Osteocyte (in vitro differentiated cells): ENCODE measurements around the gene MMRN2. TPM values are rescaled to one million over a fixed set of nuclear protein-coding genes. Genes with fewer than 3 reads are reported as not detected.

ENCODE experiments used
- DNase-seq: peaks from one replicate; pipeline ENCODE4 v3.0.0; 2021; ENCODE audit warnings: mixed read lengths; ENCODE audit not compliant: unreplicated experiment; ENCODE audit errors: extremely low spot score
- H3K27ac Mint-ChIP-seq: one replicate; pipeline ENCODE4 v1.8.0; 2021; ENCODE audit warnings: mild to moderate bottlenecking, mixed read lengths; ENCODE audit not compliant: unreplicated experiment
- H3K27me3 Mint-ChIP-seq: one replicate; pipeline ENCODE4 v1.8.0; 2021; ENCODE audit warnings: mixed read lengths; ENCODE audit not compliant: unreplicated experiment
- H3K36me3 Mint-ChIP-seq: one replicate; pipeline ENCODE4 v1.8.0; 2021; ENCODE audit warnings: mixed read lengths; ENCODE audit not compliant: unreplicated experiment
- H3K4me1 Mint-ChIP-seq: one replicate; pipeline ENCODE4 v1.8.0; 2021; ENCODE audit warnings: mixed read lengths; ENCODE audit not compliant: unreplicated experiment
- H3K4me3 Mint-ChIP-seq: one replicate; pipeline ENCODE4 v1.8.0; 2021; ENCODE audit warnings: mild to moderate bottlenecking, moderate library complexity, mixed read lengths; ENCODE audit not compliant: unreplicated experiment
- H3K9me3 Mint-ChIP-seq: one replicate; pipeline ENCODE4 v1.8.0; 2021; ENCODE audit warnings: mixed read lengths; ENCODE audit not compliant: unreplicated experiment
- total RNA-seq: library from RNA; stranded (reverse); gene quantifications from 2 replicates; pipeline ENCODE4 v1.2.1, GENCODE V29; 2021
- TF ChIP-seq, protein P1 (sequence below): fragments of 200-600 bp; sonication (generic); IDR thresholded peaks from 2 replicates; pipeline ENCODE4 v1.5.0; 2021; ENCODE audit warnings: antibody characterized with exemption, mild to moderate bottlenecking, moderate library complexity

Gene MMRN2
- total RNA-seq, 1 donor from 2014 or later: not detected

DNA sequence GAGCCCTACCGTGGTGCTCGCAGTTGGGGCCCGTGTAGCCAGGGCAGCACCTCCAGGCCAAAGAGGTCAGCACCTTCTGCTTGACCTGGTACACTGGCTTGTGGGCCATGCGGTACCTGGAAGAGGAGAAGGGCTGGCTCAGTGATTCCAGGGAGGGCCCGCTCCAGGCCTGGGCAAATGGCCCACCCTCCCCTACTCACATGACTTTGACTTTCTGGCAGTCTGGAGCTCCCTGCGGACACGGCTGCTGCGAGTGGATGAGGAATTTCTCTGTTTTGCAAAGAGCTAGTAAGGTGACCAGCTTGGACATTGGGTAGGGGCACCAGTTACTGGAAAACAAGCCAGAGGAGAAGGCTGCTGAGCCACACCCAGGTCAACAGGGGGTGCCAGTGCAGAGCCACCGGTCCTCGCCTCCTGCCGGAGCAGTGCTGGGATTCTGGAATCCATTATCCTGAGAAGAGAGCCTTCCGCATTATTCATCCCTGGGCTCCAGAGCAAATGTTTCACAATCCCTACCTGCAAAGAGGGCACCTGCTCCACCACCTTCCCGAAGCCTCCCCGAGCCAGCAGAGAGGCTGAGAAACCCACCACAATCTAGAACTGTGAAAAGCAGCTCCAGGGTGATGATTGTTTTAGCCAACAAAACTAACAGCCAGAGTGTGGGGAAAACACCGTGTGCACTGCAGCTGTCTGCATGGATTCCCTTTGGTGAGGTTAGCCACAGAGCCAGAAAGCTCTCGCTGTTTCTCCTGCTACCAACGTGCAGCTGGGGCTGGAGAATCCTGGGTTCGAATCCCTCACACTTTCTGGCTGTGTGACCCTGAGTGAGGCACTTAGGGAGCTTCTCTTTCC is 11.8 kb downstream of the MMRN2 start:
- Mint-ChIP-seq H3K36me3 (peaks cover 5% of the 10 kb centered on the region), H3K4me3 (no peak overlapping the region), H3K4me1 (peaks cover 7% of the 10 kb centered on the region), H3K9me3 (no peaks in the 10 kb centered on the region), H3K27ac (no peak overlapping the region), H3K27me3 (peaks cover 17% of the 10 kb centered on the region)
- DNase-seq: peak; percentile 77
- TF ChIP-seq, protein P1, sequence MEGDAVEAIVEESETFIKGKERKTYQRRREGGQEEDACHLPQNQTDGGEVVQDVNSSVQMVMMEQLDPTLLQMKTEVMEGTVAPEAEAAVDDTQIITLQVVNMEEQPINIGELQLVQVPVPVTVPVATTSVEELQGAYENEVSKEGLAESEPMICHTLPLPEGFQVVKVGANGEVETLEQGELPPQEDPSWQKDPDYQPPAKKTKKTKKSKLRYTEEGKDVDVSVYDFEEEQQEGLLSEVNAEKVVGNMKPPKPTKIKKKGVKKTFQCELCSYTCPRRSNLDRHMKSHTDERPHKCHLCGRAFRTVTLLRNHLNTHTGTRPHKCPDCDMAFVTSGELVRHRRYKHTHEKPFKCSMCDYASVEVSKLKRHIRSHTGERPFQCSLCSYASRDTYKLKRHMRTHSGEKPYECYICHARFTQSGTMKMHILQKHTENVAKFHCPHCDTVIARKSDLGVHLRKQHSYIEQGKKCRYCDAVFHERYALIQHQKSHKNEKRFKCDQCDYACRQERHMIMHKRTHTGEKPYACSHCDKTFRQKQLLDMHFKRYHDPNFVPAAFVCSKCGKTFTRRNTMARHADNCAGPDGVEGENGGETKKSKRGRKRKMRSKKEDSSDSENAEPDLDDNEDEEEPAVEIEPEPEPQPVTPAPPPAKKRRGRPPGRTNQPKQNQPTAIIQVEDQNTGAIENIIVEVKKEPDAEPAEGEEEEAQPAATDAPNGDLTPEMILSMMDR: peak; percentile 50

DNA sequence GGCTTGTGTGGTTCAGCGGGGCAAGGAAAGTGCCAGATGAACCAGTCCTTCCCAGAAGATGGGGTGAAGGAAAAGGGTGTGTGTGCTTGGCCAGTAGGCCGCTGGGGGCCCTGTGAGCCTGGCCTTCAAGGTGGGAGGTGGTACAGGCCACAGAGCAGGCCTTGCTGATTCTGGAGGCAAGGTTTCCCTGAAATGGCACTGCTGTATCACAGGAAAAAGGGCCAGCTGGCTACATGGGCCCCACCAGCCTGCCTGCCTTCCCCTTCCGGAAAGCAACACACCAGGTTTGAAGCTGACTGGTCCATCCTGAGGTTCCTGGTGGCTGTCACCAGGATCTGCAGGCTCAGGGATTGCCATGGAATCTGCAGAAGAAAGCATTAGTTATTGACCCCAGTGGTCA is 12.5 kb downstream of the MMRN2 start:
- peaks cover 7% of the 10 kb centered on the region for H3K4me1 Mint-ChIP-seq
- TF ChIP-seq, protein P1: no peak
- peaks cover 5% of the 10 kb centered on the region for H3K36me3 Mint-ChIP-seq
- no peak overlapping the region for H3K27ac Mint-ChIP-seq
- H3K27me3 Mint-ChIP-seq: peaks cover 17% of the 10 kb centered on the region
- no peak overlapping the region for H3K4me3 Mint-ChIP-seq
- peak; percentile 75 for DNase-seq
- H3K9me3 Mint-ChIP-seq: no peaks in the 10 kb centered on the region

DNA sequence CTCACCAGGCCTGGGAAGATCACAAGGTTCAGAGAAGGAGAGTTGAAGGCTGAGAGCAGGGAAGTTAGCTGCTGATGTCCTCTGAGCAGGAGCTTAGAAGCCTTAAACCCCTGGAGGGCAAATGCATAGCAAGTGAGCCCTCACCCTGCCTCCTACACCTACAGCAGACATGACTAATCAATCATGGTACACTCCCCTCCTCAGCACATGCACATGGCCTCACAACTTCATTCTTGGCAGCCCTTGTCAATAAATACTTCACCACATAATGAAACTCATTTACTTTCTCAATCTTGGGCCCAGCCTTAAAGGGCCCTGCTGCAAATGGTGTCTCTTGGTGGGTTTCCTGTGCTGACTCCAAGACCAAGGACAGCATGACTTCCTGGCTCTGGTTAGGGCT is 12.9 kb downstream of the MMRN2 start:
- Mint-ChIP-seq H3K27ac (no peak overlapping the region), H3K4me3 (no peak overlapping the region), H3K9me3 (no peaks in the 10 kb centered on the region), H3K4me1 (peaks cover 8% of the 10 kb centered on the region), H3K27me3 (peaks cover 17% of the 10 kb centered on the region), H3K36me3 (peaks cover 5% of the 10 kb centered on the region)
- TF ChIP-seq, protein P1: no peak
- peak; percentile 34 for DNase-seq

DNA sequence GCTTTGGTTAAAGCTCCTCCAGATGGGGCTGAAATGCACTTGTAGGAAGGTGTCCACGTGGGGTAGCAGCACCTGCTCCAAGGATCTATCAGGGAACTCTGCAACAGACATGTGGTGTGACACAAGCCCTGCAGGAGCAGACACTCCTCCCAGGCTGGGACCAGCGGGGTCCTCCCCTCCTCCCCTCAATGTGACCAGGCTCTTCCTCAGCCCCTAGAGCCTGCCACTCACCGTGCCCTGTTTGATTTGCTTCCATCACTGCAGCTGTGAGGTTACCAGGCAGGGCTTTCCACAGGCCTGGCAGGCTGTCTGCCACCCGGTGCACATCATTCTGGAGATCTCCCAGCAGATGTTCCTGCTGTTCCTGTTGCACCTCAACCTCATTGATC is 13.4 kb downstream of the MMRN2 start:
- TF ChIP-seq, protein P1: no peak
- Mint-ChIP-seq H3K9me3 (no peaks in the 10 kb centered on the region), H3K4me3 (no peak overlapping the region), H3K36me3 (peaks cover 5% of the 10 kb centered on the region), H3K27ac (no peak overlapping the region), H3K27me3 (peaks cover 17% of the 10 kb centered on the region), H3K4me1 (peaks cover 9% of the 10 kb centered on the region)
- DNase-seq: peak; percentile 73

DNA sequence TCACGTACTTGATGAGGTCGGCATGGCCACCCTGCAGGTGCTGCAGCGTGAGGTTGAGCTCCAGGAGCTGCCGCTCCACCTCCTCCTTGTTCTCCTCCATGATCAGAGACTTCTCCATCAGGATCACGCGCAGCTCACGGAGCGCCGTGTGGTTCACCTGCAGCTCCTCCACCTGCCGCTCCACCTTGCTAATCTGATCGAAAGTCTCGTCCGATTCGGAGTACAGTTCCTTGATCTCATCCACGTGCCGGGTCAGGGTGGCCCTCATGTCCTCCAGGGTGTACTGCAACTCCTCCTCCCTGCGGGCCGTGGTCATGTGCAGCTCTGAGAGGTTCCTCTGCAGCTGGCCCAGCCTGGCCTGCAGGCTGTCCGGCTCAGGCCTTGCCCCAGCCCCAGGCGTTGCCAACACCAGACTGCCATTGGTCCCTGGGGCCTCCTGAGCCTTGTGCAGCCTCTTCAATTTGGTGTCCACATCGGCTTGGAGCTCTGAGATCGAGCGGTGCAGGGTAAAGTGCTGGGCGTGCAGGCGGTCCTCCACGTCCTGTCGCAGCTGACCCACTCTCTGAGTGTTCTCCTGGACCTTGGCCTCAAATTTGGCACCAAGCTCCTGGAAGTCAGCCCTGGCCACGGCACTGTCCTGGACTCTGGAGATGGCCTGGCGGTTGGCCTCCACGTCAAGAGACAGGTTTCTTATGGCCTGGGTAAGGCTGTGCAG is 13.9 kb downstream of the MMRN2 start:
- peak; percentile 78 for DNase-seq
- peaks cover 12% of the 10 kb centered on the region for H3K27me3 Mint-ChIP-seq
- peaks cover 9% of the 10 kb centered on the region for H3K4me1 Mint-ChIP-seq
- H3K4me3 Mint-ChIP-seq: no peak overlapping the region
- peaks cover 5% of the 10 kb centered on the region for H3K36me3 Mint-ChIP-seq
- no peak overlapping the region for H3K27ac Mint-ChIP-seq
- TF ChIP-seq, protein P1: no peak
- no peaks in the 10 kb centered on the region for H3K9me3 Mint-ChIP-seq
